GM19455 (cell line): ENCODE measurements around the gene FAM53A.

Source experiments
- ATAC-seq: cut with Tn5 transposase; IDR thresholded peaks from one replicate; pipeline ENCODE4 v1.9.1; 2021; ENCODE audit not compliant: unreplicated experiment

FAM53A gene

GRCh38 chr4:1624519-1624910, 59.6 kb downstream of the FAM53A start:
- no peak for ATAC-seq

DNA sequence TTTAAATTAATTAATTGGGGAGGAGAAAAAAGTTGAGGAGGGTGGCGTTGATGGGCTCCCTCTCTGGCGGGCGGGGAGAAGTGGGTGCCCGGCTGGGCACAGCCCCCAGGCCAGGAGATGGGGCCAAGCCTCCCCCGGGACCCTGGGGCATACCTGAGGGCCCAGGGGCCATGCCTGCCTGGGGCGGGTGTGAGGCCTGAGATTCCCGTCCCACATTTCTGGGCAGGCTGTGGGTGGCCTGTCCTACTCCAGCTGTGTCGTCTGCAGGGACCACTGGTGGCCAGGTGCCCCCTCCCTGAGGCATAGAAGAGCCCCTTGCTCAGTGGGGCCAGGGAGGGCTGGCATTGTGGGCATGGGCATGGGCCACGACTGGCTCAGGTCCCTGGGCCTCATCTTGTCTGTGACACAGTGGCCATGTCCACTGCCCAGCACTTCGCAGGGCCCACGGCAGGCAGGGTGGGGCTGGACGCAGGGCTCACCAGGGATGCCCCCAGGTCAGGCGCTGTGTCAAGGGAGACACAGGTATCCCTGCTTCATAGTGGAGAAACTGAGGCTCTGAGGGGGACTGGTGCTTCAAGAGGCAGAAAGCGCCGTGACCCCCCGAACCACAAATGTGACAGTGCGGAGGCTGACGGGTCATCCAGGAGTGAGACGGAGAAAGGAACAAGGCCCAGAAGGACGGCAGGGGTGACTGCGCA, 60.1 kb downstream of the FAM53A start:
- no peak for ATAC-seq

GRCh38 chr4:1623400-1623799, 60.7 kb downstream of the FAM53A start:
- no peak for ATAC-seq

- ATAC-seq: no peak
Measured at GRCh38 chr4:1622956-1623355, 61.2 kb downstream of the FAM53A start.

DNA sequence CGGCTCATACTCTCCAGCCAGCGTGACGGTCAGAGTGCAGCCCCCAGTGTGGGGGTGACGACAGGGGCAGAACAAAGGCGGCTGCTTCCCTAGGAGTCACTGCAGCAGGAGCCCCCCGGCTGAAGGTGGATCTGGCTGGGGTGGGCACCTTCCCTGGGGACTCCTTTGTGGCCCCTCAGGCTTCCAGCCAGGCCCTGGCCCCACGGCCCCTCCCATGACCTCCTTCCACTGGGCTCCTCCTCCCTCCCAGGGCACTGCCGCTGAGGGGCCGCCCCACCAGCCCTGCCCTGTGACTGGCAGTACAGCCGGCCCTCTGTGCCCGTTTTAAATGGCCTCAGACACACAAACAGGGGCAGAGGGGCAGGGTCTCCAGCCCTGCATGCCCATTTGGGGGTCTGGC, 61.9 kb downstream of the FAM53A start:
- no peak for ATAC-seq

DNA sequence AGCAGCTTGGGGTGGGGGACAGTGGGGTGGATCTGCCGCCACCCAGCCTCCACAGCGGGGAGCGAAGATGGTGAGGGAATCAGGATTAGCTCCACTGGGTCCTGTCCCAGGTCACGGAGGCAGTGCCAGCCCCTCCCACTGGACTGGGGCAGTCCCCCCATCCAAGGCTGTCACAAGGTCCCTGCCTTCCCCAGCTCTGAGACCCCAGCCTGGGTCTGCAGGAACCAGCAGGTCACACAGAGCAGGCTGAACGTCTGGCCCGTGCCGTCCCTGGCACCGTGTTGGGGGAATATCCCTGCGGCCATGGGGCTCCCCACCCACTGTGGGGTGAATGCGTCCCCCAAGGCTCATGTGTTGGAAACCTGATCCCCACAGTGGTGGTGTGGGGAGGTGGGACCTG, 62.6 kb downstream of the FAM53A start:
- ATAC-seq: no peak

GRCh38 chr4:1619151-1619672, 64.9 kb downstream of the FAM53A start:
- ATAC-seq: no peak

GRCh38 chr4:1618438-1618837, 65.7 kb downstream of the FAM53A start:
- ATAC-seq: no peak

DNA sequence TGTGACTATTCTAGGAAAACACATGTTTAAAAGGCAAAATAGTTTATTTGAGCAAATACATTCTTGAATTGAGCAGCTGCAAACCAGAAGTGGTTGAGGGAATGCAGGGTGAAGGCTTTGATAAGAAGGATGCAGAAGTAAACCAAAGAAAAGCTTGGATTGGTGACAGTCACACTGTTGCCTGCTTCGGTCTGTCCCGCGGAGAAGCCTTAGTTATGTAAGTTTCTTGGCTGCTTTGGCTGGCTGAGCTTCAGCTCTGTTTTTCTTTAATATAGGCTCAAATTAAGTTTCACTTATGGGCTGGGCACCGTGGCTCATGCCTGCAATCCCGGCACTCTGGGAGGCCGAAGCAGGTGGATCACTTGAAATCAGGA, 67.6 kb downstream of the FAM53A start:
- no peak for ATAC-seq

- ATAC-seq: no peak
Measured at GRCh38 chr4:1615786-1616556, 68.1 kb downstream of the FAM53A start.

GRCh38 chr4:1614854-1615595, 69.1 kb downstream of the FAM53A start:
- no peak for ATAC-seq

DNA sequence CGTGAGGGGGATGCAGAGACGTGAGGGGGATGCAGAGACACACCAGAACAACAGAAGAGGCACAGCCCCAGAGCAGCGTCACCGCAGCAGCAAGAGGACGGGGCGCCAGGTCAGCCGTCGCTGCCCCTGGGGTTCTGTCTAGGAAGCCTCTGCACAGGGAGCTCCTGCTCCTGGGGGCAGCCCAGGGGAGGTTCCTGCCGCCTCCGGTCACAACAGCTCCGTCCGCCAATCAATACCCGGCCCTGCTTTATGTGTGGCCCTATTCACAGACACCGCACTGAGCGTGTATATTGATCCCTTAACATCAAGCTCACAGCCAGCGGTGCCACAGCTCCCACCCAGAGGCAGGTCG, 69.6 kb downstream of the FAM53A start:
- no peak for ATAC-seq

GRCh38 chr4:1614049-1614448, 70.1 kb downstream of the FAM53A start:
- no peak for ATAC-seq

DNA sequence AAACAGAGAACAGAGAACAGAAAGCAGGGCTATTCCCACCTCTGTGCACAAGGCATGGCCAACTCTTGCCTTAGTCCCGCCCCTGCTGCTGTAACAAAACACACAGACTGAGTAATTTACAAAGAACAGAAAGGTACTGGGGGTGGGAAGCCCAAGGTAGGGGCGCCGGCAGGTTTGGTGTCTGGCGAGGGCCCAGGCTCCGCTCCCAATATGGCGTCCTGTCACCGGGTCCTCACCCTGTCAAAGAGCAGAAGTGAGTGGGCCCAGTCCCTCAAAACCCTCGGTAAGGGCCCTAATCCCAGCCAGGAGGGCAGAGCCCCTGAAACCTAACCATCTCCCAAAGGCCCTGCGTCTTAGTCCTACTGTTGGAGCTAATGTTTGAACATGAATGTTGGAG, 71.0 kb downstream of the FAM53A start:
- ATAC-seq: no peak

- ATAC-seq: no peak
Measured at GRCh38 chr4:1612278-1613098, 71.6 kb downstream of the FAM53A start.

DNA sequence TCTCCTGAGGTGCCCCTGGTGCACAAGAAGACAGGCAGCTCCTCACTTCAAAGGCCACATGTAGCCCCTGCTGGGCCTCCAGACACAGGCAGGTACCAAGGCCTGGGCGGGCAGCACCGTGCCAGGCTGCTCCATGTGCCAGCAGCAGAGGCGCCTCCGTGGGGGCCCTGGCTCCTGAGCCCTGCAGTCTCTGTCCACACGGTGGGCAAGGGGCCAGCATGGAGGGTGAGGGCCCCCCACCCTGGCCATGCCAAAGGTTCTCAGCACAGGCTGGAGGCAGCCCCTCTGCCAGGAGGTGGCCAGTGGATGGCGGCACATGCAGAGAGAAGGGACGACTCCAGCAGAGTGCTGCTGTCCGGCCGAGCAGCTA, 72.6 kb downstream of the FAM53A start:
- no peak for ATAC-seq

- no peak for ATAC-seq
Measured at GRCh38 chr4:1610791-1611500, 73.2 kb downstream of the FAM53A start.

DNA sequence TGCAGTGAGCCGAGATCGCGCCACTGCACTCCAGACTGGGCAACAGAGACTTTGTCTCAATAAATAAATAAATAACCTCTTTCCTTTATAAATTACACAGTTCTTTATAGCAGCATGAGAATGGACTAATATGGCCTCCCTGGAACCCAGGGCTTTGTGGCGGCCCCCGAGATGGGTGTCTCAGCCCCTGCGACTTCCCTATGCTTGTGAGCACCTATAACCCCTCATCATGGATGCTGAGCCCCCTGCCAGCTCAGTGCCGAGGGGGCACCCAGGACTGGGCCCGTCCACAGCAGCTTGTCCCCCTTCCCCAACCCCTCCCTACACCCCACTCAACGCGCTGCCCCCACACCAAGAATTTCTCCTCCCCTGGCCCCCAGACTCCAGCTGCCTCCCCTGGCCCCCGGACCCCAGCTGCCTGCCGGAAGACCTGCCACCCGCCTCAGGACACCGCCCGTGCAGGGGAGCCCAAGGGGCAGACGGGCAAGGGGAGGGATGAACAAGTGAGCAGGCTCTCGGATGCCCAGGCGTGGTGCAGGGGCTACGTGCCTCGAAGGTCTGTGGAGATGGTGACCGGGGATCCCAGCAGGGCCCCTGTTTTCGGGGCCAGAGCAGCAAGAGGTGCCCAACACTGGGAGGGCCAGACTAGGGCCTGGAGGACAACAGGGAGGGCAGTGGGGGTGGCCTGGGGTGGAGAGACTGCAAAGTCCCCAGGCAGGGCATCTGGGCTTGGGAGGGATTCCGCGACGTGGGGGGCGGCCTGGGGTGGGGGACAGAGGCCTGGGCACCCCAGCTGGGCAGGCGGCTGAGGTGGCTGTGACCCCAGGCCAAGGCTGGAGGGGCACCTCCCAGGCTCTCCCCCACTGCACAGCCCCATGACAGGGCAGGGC, 74.0 kb downstream of the FAM53A start:
- ATAC-seq: no peak

DNA sequence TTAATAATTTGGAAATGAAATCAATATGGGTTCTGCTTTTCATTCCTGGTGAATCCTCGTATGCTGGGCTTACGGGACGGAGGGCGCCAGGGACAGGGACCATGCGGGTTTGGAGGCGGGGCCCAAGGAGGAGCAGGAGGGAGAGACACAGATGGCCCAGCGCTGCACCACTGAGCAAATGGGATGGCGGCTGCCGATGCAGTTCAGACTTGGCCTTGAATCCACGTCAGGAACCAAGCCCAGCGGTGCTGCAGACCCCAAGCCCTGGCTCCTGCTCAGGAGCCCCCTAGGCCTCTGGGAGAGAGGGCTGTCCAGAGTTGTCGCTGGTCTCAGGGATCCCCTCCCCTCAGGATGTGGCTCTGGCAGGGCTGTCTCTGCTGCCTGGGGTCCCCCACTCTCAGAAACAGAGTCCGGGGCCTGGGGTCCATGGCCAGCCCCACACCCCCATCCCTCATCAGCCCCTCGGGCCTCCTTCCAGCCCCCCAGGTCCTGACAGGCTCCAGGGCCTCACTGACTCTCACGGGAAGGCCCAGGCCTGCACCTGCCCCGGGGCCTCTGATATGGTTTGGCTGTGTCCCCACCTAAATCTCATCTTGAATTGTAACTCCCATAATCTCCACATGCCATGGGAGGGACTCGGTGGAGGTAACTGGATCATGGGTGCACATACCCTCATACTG, 75.2 kb downstream of the FAM53A start:
- no peak for ATAC-seq
